ENCODE measurements around the gene GAS7. TPM values are rescaled to one million over a fixed set of nuclear protein-coding genes. Genes with fewer than 3 reads are reported as not detected.
A peak's percentile ranks its signal among the peaks of the same experiment; 100 is the strongest.
"Not testable (repeated sequence)": the region's sequence is repeated elsewhere in the genome, so short reads cannot be mapped to it uniquely, and the experiment has no call there.

The GAS7 gene
- total RNA-seq, 1 donor from 2014 or later, result 72.7 TPM

DNA sequence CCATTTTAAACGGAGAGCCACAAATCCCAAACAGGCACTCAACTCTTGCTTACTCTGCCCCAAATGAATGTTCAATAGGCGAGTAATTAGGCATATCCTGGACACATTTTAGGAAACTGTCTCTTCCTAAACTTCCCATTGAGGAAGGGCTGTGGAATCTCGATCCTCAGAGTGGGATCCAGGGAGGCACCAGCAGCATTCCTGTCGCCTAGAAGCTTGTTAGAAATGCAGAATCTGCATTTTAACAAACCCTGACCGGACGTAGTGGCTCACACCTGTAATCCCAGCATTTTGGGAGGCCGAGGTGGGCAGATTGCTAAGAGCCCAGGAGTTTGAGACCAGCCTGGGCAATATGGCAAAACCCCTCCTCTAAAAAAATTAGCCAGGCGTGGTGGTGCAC, 95.6 kb downstream of the GAS7 start:
- Mint-ChIP-seq H3K27ac (ENCODE audit: unreplicated experiment) (no peak overlapping the region), H3K4me3 (no peak overlapping the region), H3K9me3 (no peaks in the 10 kb centered on the region), H3K4me1 (no peaks in the 10 kb centered on the region), H3K36me3 (ENCODE audit: low read depth) (no peaks in the 10 kb centered on the region), H3K27me3 (ENCODE audit: low read depth) (peaks cover 3% of the 10 kb centered on the region)
- no peak for DNase-seq (ENCODE audit: low read depth, low spot score)
- TF ChIP-seq, protein P1, sequence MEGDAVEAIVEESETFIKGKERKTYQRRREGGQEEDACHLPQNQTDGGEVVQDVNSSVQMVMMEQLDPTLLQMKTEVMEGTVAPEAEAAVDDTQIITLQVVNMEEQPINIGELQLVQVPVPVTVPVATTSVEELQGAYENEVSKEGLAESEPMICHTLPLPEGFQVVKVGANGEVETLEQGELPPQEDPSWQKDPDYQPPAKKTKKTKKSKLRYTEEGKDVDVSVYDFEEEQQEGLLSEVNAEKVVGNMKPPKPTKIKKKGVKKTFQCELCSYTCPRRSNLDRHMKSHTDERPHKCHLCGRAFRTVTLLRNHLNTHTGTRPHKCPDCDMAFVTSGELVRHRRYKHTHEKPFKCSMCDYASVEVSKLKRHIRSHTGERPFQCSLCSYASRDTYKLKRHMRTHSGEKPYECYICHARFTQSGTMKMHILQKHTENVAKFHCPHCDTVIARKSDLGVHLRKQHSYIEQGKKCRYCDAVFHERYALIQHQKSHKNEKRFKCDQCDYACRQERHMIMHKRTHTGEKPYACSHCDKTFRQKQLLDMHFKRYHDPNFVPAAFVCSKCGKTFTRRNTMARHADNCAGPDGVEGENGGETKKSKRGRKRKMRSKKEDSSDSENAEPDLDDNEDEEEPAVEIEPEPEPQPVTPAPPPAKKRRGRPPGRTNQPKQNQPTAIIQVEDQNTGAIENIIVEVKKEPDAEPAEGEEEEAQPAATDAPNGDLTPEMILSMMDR (conservative IDR thresholded peaks at IDR 0.05), result no peak

DNA sequence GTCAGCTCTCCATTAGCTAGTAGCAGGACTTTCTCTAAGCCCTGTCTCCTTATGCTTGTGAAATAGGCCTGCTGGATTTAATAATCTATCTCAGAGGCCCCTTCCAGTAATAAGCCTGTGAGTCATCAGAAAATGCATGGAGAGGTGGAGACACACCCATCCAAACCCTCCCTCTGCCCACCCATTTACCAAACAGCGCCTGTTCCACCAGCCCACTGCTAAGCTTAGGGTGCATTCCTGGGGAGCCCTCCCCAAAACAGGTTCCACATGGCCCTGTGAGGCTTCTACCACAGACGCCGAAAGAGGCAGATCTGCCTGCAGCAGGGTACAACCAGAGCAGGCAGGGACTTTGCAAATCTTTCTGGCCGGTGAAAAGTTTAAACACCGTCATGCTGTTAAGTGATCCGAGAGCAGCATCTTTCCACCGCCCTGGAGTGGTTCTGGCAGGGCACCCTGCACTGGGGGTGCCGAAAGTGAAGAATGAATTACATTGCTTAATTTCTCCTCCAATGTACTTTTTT, 99.3 kb downstream of the GAS7 start:
- Mint-ChIP-seq H3K27ac (ENCODE audit: unreplicated experiment) (no peak overlapping the region), H3K9me3 (no peaks in the 10 kb centered on the region), H3K27me3 (ENCODE audit: low read depth) (no peaks in the 10 kb centered on the region), H3K36me3 (ENCODE audit: low read depth) (no peaks in the 10 kb centered on the region), H3K4me1 (no peaks in the 10 kb centered on the region), H3K4me3 (no peak overlapping the region)
- TF ChIP-seq, protein P1 (conservative IDR thresholded peaks at IDR 0.05), result no peak
- DNase-seq (ENCODE audit: low read depth, low spot score), result no peak

DNA sequence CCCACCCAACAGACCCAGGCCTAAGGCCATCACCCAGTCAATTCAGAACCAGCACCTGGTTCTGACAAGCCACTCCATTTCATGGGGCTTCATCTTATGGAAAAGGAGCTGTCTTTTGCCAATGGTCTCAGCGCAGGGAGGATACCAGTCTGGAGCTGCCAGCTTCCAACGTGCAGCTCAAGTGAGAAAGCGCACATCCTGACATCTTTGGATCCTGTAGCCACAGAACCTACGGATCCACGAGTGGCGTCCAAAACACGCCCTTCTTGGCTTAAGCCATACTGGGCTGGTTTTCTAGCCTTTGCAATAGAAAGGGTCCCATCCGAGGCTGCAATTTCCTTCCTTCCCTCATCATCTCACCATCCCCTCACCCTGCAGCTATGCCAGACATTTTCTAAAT, 101.8 kb downstream of the GAS7 start:
- Mint-ChIP-seq H3K27me3 (ENCODE audit: low read depth) (no peaks in the 10 kb centered on the region), H3K9me3 (no peaks in the 10 kb centered on the region), H3K36me3 (ENCODE audit: low read depth) (peaks cover 5% of the 10 kb centered on the region), H3K27ac (ENCODE audit: unreplicated experiment) (no peak overlapping the region), H3K4me1 (peaks cover 3% of the 10 kb centered on the region), H3K4me3 (no peak overlapping the region)
- no peak for DNase-seq (ENCODE audit: low read depth, low spot score)
- TF ChIP-seq, protein P1 (conservative IDR thresholded peaks at IDR 0.05), result no peak

DNA sequence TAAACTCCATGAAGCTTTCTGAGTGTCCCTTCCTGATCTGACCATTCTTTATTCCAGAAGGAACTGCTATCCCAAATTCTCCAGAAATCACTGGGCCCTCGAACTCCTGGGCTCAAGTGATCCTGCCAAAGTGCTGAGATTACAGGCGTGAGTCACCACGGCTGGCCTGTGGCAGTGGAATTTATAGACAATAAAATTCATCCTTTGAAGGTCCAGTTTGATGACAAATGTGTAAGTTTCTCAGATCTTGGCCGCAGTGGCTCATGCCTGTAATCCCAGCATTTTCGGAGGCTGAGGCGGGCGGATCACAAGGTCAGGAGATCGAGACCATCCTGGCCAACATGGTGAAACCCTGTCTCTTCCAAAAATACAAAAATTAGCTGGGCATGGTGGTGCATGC, 103.1 kb downstream of the GAS7 start:
- not testable (repeated sequence) for H3K9me3 Mint-ChIP-seq; H3K36me3 Mint-ChIP-seq (ENCODE audit: low read depth); H3K4me1 Mint-ChIP-seq; DNase-seq (ENCODE audit: low read depth, low spot score); H3K4me3 Mint-ChIP-seq; H3K27me3 Mint-ChIP-seq (ENCODE audit: low read depth); H3K27ac Mint-ChIP-seq (ENCODE audit: unreplicated experiment)

DNA sequence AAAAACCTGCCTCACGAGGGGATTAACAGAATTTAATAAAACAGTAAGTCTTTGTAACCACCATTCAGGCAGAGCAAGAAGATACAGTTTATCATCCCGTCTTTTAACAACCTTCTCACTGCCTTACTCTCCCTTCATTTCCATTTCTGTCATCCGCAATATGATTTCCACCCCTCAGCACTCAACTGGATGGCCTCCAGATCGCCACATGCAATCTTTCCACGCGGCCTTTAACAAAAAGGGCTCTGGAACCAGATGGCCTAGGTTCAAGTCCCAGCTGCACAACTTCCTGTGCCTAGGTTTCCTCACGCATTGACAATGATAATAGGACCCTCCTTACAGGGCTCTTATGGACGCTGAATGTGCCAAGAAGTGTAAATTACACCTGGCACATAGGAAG, 103.6 kb downstream of the GAS7 start:
- no peaks in the 10 kb centered on the region for H3K27me3 Mint-ChIP-seq (ENCODE audit: low read depth)
- no peak overlapping the region for H3K4me3 Mint-ChIP-seq
- H3K27ac Mint-ChIP-seq (ENCODE audit: unreplicated experiment), result no peak overlapping the region
- H3K4me1 Mint-ChIP-seq, result peaks cover 8% of the 10 kb centered on the region
- TF ChIP-seq, protein P1 (conservative IDR thresholded peaks at IDR 0.05), result no peak
- H3K9me3 Mint-ChIP-seq, result no peaks in the 10 kb centered on the region
- H3K36me3 Mint-ChIP-seq (ENCODE audit: low read depth), result peaks cover 5% of the 10 kb centered on the region
- DNase-seq (ENCODE audit: low read depth, low spot score), result no peak

DNA sequence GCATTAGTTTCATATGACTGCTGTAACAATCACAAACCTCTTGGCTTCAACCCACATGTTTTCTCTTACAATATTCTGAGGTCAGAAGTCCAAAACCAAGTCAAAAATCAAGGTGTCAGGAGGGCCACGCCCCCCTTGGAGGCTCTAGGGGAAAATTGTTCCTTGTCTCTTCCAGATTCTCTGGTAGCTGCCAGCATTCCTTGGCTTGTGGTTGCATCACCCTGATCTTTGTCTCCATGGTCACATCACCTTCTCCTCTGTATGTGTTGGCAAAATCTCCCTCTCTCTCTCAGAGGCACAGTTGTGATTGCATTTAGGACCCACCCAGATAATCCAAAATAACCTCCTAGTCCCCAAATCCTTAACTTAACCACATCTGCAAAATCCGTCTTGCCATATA, 105.8 kb downstream of the GAS7 start:
- no peak overlapping the region for H3K4me3 Mint-ChIP-seq
- DNase-seq (ENCODE audit: low read depth, low spot score), result no peak
- no peaks in the 10 kb centered on the region for H3K27me3 Mint-ChIP-seq (ENCODE audit: low read depth)
- TF ChIP-seq, protein P1 (conservative IDR thresholded peaks at IDR 0.05), result no peak
- peaks cover 13% of the 10 kb centered on the region for H3K4me1 Mint-ChIP-seq
- no peaks in the 10 kb centered on the region for H3K9me3 Mint-ChIP-seq
- peak overlapping the region; percentile 25 for H3K27ac Mint-ChIP-seq (ENCODE audit: unreplicated experiment)
- H3K36me3 Mint-ChIP-seq (ENCODE audit: low read depth), result peaks cover 5% of the 10 kb centered on the region

Measured in neural crest cell (in vitro differentiated cells).